Progenitor cell of endocrine pancreas (in vitro differentiated cells): ENCODE results near the gene ZC3H12D. TPM values are rescaled to one million over a fixed set of nuclear protein-coding genes. Genes with fewer than 3 reads are reported as not detected.

Experiments
- DNase-seq: peaks from one replicate; pipeline ENCODE4 v3.0.0; 2021; ENCODE audit warnings: low spot score; ENCODE audit not compliant: unreplicated experiment
- H3K27ac Mint-ChIP-seq: 2 replicates; pipeline ENCODE4 v1.8.0; 2021; ENCODE audit warnings: mild to moderate bottlenecking, moderate library complexity, mixed read lengths
- H3K27me3 Mint-ChIP-seq: 2 replicates; pipeline ENCODE4 v1.8.0; 2021; ENCODE audit warnings: mixed read lengths
- H3K36me3 Mint-ChIP-seq: 2 replicates; pipeline ENCODE4 v1.8.0; 2022; ENCODE audit warnings: mixed read lengths; ENCODE audit not compliant: insufficient read depth
- H3K4me1 Mint-ChIP-seq: 2 replicates; pipeline ENCODE4 v1.8.0; 2021; ENCODE audit warnings: low read depth, mixed read lengths
- H3K4me3 Mint-ChIP-seq: 2 replicates; pipeline ENCODE4 v1.8.0; 2021; ENCODE audit warnings: low read depth, mild to moderate bottlenecking, moderate library complexity, mixed read lengths
- H3K9me3 Mint-ChIP-seq: 2 replicates; pipeline ENCODE4 v1.8.0; 2021; ENCODE audit warnings: low read depth, mixed read lengths
- CTCF ChIP-seq: fragments of 200-600 bp; sonication (generic); IDR thresholded peaks from one replicate; pipeline ENCODE4 v1.5.0; 2021; ENCODE audit warnings: antibody characterized with exemption, mild to moderate bottlenecking; ENCODE audit not compliant: unreplicated experiment
- total RNA-seq: library from RNA; stranded (reverse); gene quantifications from 2 replicates; pipeline ENCODE4 v1.2.1, GENCODE V29; 2021

ZC3H12D gene
- total RNA-seq, 1 donor from 2014 or later = 0.48 TPM

GRCh38 chr6:149456311-149457021, 28.3 kb downstream of the ZC3H12D start:
- no peak for TF ChIP-seq CTCF
- Mint-ChIP-seq H3K27ac (no peak overlapping the region), H3K36me3 (no peaks in the 10 kb centered on the region), H3K27me3 (peaks cover 43% of the 10 kb centered on the region), H3K4me3 (no peak overlapping the region), H3K4me1 (no peaks in the 10 kb centered on the region), H3K9me3 (no peaks in the 10 kb centered on the region)
- no peak for DNase-seq

GRCh38 chr6:149455031-149455732, 29.6 kb downstream of the ZC3H12D start:
- Mint-ChIP-seq H3K36me3 (no peaks in the 10 kb centered on the region), H3K4me1 (no peaks in the 10 kb centered on the region)
- no peak for TF ChIP-seq CTCF

GRCh38 chr6:149454346-149454848, 30.4 kb downstream of the ZC3H12D start:
- Mint-ChIP-seq H3K4me3 (no peak overlapping the region), H3K9me3 (no peaks in the 10 kb centered on the region), H3K4me1 (no peaks in the 10 kb centered on the region), H3K27me3 (peaks cover 55% of the 10 kb centered on the region), H3K27ac (no peak overlapping the region), H3K36me3 (no peaks in the 10 kb centered on the region)
- no peak for TF ChIP-seq CTCF
- no peak for DNase-seq

More at GRCh38 chr6:149455031-149455732, 29.6 kb downstream of the ZC3H12D start:
- no peak for DNase-seq
- H3K4me3 Mint-ChIP-seq = no peak overlapping the region
- no peaks in the 10 kb centered on the region for H3K9me3 Mint-ChIP-seq
- H3K27ac Mint-ChIP-seq = no peak overlapping the region
- H3K27me3 Mint-ChIP-seq = peaks cover 48% of the 10 kb centered on the region

GRCh38 chr6:149453597-149454345, 31.0 kb downstream of the ZC3H12D start:
- Mint-ChIP-seq H3K36me3 (no peaks in the 10 kb centered on the region), H3K4me3 (no peak overlapping the region), H3K27ac (no peak overlapping the region), H3K27me3 (peaks cover 55% of the 10 kb centered on the region), H3K9me3 (no peaks in the 10 kb centered on the region), H3K4me1 (no peaks in the 10 kb centered on the region)
- DNase-seq = no peak
- no peak for TF ChIP-seq CTCF
